ENCODE measurements around the gene UTS2R.

UTS2R gene

GRCh38 chr17:82367724-82368524, 3.6 kb upstream of the UTS2R start (continued):
- TF ChIP-seq ZNF830 (tag by site-specific recombination; IDR thresholded peaks at IDR 0.05; ENCODE audit: low read depth) (no peak), ZNF214 (tag by site-specific recombination; IDR thresholded peaks at IDR 0.05; ENCODE audit: borderline replicate concordance) (no peak), ZNF747 (tag by site-specific recombination; IDR thresholded peaks at IDR 0.05) (no peak), ZNF366 (tag by site-specific recombination; conservative IDR thresholded peaks at IDR 0.05) (no peak), TRIM28 (IDR thresholded peaks at IDR 0.05; ENCODE audit: borderline replicate concordance, low read length) (peak; percentile 80), ZNF280C (tag by site-specific recombination; IDR thresholded peaks at IDR 0.05) (no peak), GLIS2 (tag by site-specific recombination; IDR thresholded peaks at IDR 0.05) (peak; percentile 39; the same call in 1 of the 2 replicates), ZNF449 (tag by site-specific recombination; IDR thresholded peaks at IDR 0.05) (no peak), ZNF623 (tag by site-specific recombination; IDR thresholded peaks at IDR 0.05) (no peak), ZNF221 (tag by site-specific recombination; IDR thresholded peaks at IDR 0.05; ENCODE audit: borderline replicate concordance) (no peak), ZBTB26 (tag by site-specific recombination; optimal IDR thresholded peaks at IDR 0.05) (no peak), KLF16 (tag by site-specific recombination; IDR thresholded peaks at IDR 0.05) (no peak), REPIN1 (tag by site-specific recombination; IDR thresholded peaks at IDR 0.05; ENCODE audit: low read depth) (no peak), ZNF549 (tag by site-specific recombination; IDR thresholded peaks at IDR 0.05) (no peak), ZNF596 (tag by site-specific recombination; IDR thresholded peaks at IDR 0.05) (no peak), KLF9 (tag by site-specific recombination; IDR thresholded peaks at IDR 0.05; ENCODE audit: low read depth) (no peak; the same call in 1 of the 2 replicates), ZNF529 (tag by site-specific recombination; IDR thresholded peaks at IDR 0.05; ENCODE audit: insufficient replicate concordance) (no peak), PRDM1 (tag by site-specific recombination; IDR thresholded peaks at IDR 0.05) (no peak), ZNF704 (tag by site-specific recombination; IDR thresholded peaks at IDR 0.05) (no peak), KLF7 (tag by site-specific recombination; IDR thresholded peaks at IDR 0.05; ENCODE audit: borderline replicate concordance) (no peak), ZBTB17 (tag by site-specific recombination; IDR thresholded peaks at IDR 0.05) (no peak), ZNF785 (tag by site-specific recombination; IDR thresholded peaks at IDR 0.05) (no peak), ZNF544 (tag by site-specific recombination; IDR thresholded peaks at IDR 0.05) (no peak), GLI2 (tag by site-specific recombination; IDR thresholded peaks at IDR 0.05; ENCODE audit: borderline replicate concordance, low read depth) (no peak), ZNF266 (tag by site-specific recombination; IDR thresholded peaks at IDR 0.05; ENCODE audit: low read depth) (no peak), ZNF560 (tag by site-specific recombination; IDR thresholded peaks at IDR 0.05; ENCODE audit: borderline replicate concordance) (no peak), ZNF473 (tag by site-specific recombination; IDR thresholded peaks at IDR 0.05) (no peak), ZBTB10 (tag by site-specific recombination; IDR thresholded peaks at IDR 0.05) (no peak), ZNF629 (tag by site-specific recombination; IDR thresholded peaks at IDR 0.05) (no peak), ZSCAN16 (tag by site-specific recombination; IDR thresholded peaks at IDR 0.05) (no peak)
- TF ChIP-seq, protein P1, sequence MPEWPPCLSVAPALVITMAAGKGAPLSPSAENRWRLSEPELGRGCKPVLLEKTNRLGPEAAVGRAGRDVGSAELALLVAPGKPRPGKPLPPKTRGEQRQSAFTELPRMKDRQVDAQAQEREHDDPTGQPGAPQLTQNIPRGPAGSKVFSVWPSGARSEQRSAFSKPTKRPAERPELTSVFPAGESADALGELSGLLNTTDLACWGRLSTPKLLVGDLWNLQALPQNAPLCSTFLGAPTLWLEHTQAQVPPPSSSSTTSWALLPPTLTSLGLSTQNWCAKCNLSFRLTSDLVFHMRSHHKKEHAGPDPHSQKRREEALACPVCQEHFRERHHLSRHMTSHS (tag by site-specific recombination; IDR thresholded peaks at IDR 0.05) = no peak
